ENCODE data around the gene PDP2. TPM values are rescaled to one million over a fixed set of nuclear protein-coding genes. Genes with fewer than 3 reads are reported as not detected.
"Not testable (repeated sequence)": the region's sequence is repeated elsewhere in the genome, so short reads cannot be mapped to it uniquely, and the experiment has no call there.

The PDP2 gene
- total RNA-seq, 1 experiment from 2014 or later: 9.8 TPM

GRCh38 chr16:66886321-66886720 is 6.0 kb downstream of the PDP2 start:
- DNase-seq (ENCODE audit: low spot score): no peak

- peak; percentile 43 for DNase-seq (ENCODE audit: low spot score)
Measured at GRCh38 chr16:66886914-66887313, 6.6 kb downstream of the PDP2 start.

GRCh38 chr16:66888647-66889615 is 8.6 kb downstream of the PDP2 start:
- DNase-seq (ENCODE audit: low spot score): no peak

GRCh38 chr16:66889622-66890021 is 9.3 kb downstream of the PDP2 start:
- DNase-seq (ENCODE audit: low spot score): no peak

- no peak for DNase-seq (ENCODE audit: low spot score)
Measured at GRCh38 chr16:66890799-66891198, 10.5 kb downstream of the PDP2 start.

GRCh38 chr16:66891360-66891759 is 11.0 kb downstream of the PDP2 start:
- no peak for DNase-seq (ENCODE audit: low spot score)

- no peak for DNase-seq (ENCODE audit: low spot score)
Measured at GRCh38 chr16:66891797-66892196, 11.5 kb downstream of the PDP2 start.

- no peak for DNase-seq (ENCODE audit: low spot score)
Measured at GRCh38 chr16:66894055-66894454, 13.7 kb downstream of the PDP2 start.

- peak; percentile 74 for DNase-seq (ENCODE audit: low spot score)
Measured at GRCh38 chr16:66894948-66895688, 14.8 kb downstream of the PDP2 start.

GRCh38 chr16:66895689-66895979 is 15.3 kb downstream of the PDP2 start:
- DNase-seq (ENCODE audit: low spot score): no peak

GRCh38 chr16:66895999-66896398 is 15.7 kb downstream of the PDP2 start:
- DNase-seq (ENCODE audit: low spot score): no peak

GRCh38 chr16:66896682-66897081 is 16.4 kb downstream of the PDP2 start:
- DNase-seq (ENCODE audit: low spot score): not testable (repeated sequence)

GRCh38 chr16:66898207-66898606 is 17.9 kb downstream of the PDP2 start:
- no peak for DNase-seq (ENCODE audit: low spot score)

GRCh38 chr16:66898933-66899309 is 18.6 kb downstream of the PDP2 start:
- no peak for DNase-seq (ENCODE audit: low spot score)

- DNase-seq (ENCODE audit: low spot score): no peak
Measured at GRCh38 chr16:66899310-66899944, 19.1 kb downstream of the PDP2 start.

GRCh38 chr16:66899945-66900710 is 19.8 kb downstream of the PDP2 start:
- peak; percentile 66 for DNase-seq (ENCODE audit: low spot score)

GRCh38 chr16:66900721-66901441 is 20.6 kb downstream of the PDP2 start:
- DNase-seq (ENCODE audit: low spot score): no peak

GRCh38 chr16:66901626-66902025 is 21.3 kb downstream of the PDP2 start:
- no peak for DNase-seq (ENCODE audit: low spot score)

GRCh38 chr16:66902648-66903543 is 22.6 kb downstream of the PDP2 start:
- DNase-seq (ENCODE audit: low spot score): no peak
